ENCODE results near the gene UPF3A. TPM values are rescaled to one million over a fixed set of nuclear protein-coding genes. Genes with fewer than 3 reads are reported as not detected.

UPF3A gene
- total and polyA plus RNA-seq, 2 of the 4 experiments (the other 2 are of a cell fraction), result 11.7 to 51.6 TPM

DNA sequence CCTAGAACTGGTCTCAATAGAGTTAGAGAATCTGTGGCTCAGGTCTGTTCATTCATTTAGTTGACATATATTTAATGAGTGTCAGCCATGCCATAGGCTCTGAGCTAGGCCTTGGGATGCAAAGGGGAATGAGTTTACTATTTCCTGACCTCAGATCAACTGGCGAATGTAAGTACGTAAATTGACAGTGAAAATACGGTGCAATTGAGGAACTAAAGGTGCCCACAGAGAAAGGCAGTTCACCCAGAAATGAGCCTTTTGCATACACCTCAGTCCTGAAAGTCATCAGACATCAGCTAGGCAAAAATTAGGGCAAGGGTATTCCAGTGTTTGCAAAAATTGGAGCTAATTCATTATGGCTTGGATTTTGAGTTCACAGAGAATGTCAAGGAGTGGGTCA lies 20.6 kb upstream of the UPF3A start:
- Histone ChIP-seq H4K20me1 (ENCODE audit: insufficient read depth, low read length) (0 out of 2 replicates have a peak, but pooled peaks cover 5% of the 10 kb centered on the region), H2AK9ac (replicated peaks; ENCODE audit: low read depth, low read length, poor library complexity) (no peak overlapping the region), H3K18ac (ENCODE audit: low read depth, low read length) (no peak overlapping the region), H3K4me3 (ENCODE audit: insufficient read depth, low read depth, low read length) (no peak overlapping the region), H2AFZ (replicated peaks; ENCODE audit: low read length, poor library complexity) (no peak overlapping the region), H2BK5ac (ENCODE audit: low read depth, low read length, poor library complexity, severe bottlenecking) (no peak overlapping the region), H3K9ac (ENCODE audit: low read depth, low read length) (no peak overlapping the region), H3K56ac (ENCODE audit: extremely low read depth, insufficient read depth, low read length) (no peak overlapping the region), H3K14ac (replicated peaks; ENCODE audit: low read depth, low read length) (no peak overlapping the region), H2BK20ac (ENCODE audit: low read depth, low read length) (no peak overlapping the region), H3K4me2 (ENCODE audit: low read depth, low read length) (no peak overlapping the region), H3K9me1 (ENCODE audit: insufficient read depth, low read length) (peaks cover 8% of the 10 kb centered on the region; the same call in 1 of the 2 replicates), H4K8ac (ENCODE audit: low read depth in 2 of 2, low read length in 2 of 2) (no peak overlapping the region), H4K5ac (ENCODE audit: low read depth, low read length) (no peak overlapping the region), H3K23ac (ENCODE audit: low read depth, low read length) (no peak overlapping the region), H2AK5ac (ENCODE audit: low read depth, low read length) (no peak overlapping the region), H3K4me1 (ENCODE audit: control insufficient read depth, insufficient read depth, low read length) (peaks cover 5% of the 10 kb centered on the region), H3K79me1 (ENCODE audit: low read depth in 1 of 2, low read length in 2 of 2) (peaks cover 30 to 45% of the 10 kb centered on the region in 2 experiments), H3K4ac (ENCODE audit: low read depth, low read length) (no peak overlapping the region), H3K9me3 (ENCODE audit: control insufficient read depth, insufficient read depth, low read length) (no peaks in the 10 kb centered on the region), H3K36me3 (ENCODE audit: control insufficient read depth, insufficient read depth, low read length) (peaks cover 42% of the 10 kb centered on the region), H4K91ac (ENCODE audit: insufficient read depth, low read depth, low read length) (no peak overlapping the region), H2BK120ac (ENCODE audit: low read depth, low read length) (no peak overlapping the region), H2BK15ac (ENCODE audit: low read depth, low read length) (no peak overlapping the region), H3K27ac (ENCODE audit: insufficient read depth, low read length) (no peak overlapping the region), H3K27me3 (ENCODE audit: control insufficient read depth, insufficient read depth, low read length) (no peaks in the 10 kb centered on the region)
- intact Hi-C loops (cut with micrococcal nuclease) (no loop called here), dilution Hi-C loops (cut with HindIII; ENCODE audit: low sequenced_read_pairs, unreplicated experiment) (no loop called here), in situ Hi-C loops (cut with MboI; ENCODE audit: low sequenced_read_pairs) (no loop called here)
- ChIA-PET POLR2A (ENCODE audit: unreplicated experiment) (no interaction called here), CTCF (no interaction called here)
- TF ChIP-seq RFX5 (IDR thresholded peaks at IDR 0.05; ENCODE audit: low read depth, low read length) (no peak), MXI1 (IDR thresholded peaks at IDR 0.05; ENCODE audit: borderline replicate concordance, low read depth, low read length) (no peak), RAD21 (IDR thresholded peaks at IDR 0.05; ENCODE audit: low read length) (no peak), NFE2L2 (IDR thresholded peaks at IDR 0.05; ENCODE audit: low read depth, low read length) (no peak), CHD1 (IDR thresholded peaks at IDR 0.05; ENCODE audit: low read depth, low read length) (no peak), SMC3 (IDR thresholded peaks at IDR 0.05; ENCODE audit: low read depth, low read length) (no peak), FOS (IDR thresholded peaks at IDR 0.05; ENCODE audit: low read depth, low read length) (no peak)
- TF ChIP-seq, protein P1, sequence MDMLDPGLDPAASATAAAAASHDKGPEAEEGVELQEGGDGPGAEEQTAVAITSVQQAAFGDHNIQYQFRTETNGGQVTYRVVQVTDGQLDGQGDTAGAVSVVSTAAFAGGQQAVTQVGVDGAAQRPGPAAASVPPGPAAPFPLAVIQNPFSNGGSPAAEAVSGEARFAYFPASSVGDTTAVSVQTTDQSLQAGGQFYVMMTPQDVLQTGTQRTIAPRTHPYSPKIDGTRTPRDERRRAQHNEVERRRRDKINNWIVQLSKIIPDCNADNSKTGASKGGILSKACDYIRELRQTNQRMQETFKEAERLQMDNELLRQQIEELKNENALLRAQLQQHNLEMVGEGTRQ (IDR thresholded peaks at IDR 0.05; ENCODE audit: low read depth, low read length), result no peak
- BruUV-seq (replicated peaks), result no TSS peak
- WGBS, 2 experiments (ENCODE audit: extremely low coverage in 2 of 2, insufficient read length in 1 of 2), result no CpG with 5 or more reads among the region's 3 CpGs
- ATAC-seq (ENCODE audit: low read depth) (no peak), DNase-seq (no peak)
